GM19455 (cell line): ENCODE measurements around the gene ALOX12B.
A peak's percentile ranks its signal among the peaks of the same experiment; 100 is the strongest.
"Not testable (repeated sequence)": the region's sequence is repeated elsewhere in the genome, so short reads cannot be mapped to it uniquely, and the experiment has no call there.

Experiments
- ATAC-seq: cut with Tn5 transposase; IDR thresholded peaks from one replicate; pipeline ENCODE4 v1.9.1; 2021; ENCODE audit not compliant: unreplicated experiment

Gene ALOX12B

GRCh38 chr17:8119581-8120519 lies 32.3 kb upstream of the ALOX12B start:
- ATAC-seq = peak; percentile 38

- ATAC-seq = peak; percentile 36
These were observed 31.5 kb upstream of the ALOX12B start for GRCh38 chr17:8118769-8119580.

GRCh38 chr17:8117980-8118768 lies 30.7 kb upstream of the ALOX12B start, which contains the start of gene ALOXE3:
TSS of gene ALOXE3 (minus strand) at chr17:8118514. CDS start at chr17:8117990, 524 bp downstream.
- ATAC-seq = no peak

DNA sequence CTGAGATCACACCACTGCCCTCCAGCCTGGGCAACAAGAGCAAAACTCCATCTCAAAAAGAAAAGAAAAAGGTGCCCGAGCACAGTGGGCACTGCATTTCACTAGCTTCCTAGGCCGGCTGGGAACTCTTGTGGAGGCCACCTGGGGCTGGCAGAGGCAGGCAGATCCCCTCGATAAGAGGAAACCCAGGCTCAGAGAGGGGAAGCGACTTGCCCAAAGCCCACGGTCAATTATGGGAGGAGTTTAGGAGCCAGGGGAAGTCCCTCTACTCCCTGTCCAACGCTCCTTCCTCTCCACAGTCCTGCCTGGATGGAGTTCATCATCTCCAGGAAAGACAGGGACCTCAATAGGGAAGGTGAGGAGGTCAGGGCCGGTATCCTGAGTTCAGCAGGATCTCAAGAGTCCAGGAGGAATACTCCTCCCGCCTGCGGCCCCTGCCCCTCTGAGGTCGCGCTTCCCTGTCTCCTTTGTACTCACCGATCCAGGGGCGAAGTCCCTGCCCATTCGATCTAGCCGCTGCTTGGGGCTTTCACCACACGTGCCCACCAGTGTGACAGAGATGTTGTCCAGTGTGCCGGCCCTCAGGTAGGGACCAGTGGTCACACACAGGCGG lies 30.0 kb upstream of the ALOX12B start:
- no peak for ATAC-seq

GRCh38 chr17:8116776-8117175 lies 29.3 kb upstream of the ALOX12B start:
- ATAC-seq = no peak

GRCh38 chr17:8110907-8111306 lies 23.4 kb upstream of the ALOX12B start:
- ATAC-seq = no peak

DNA sequence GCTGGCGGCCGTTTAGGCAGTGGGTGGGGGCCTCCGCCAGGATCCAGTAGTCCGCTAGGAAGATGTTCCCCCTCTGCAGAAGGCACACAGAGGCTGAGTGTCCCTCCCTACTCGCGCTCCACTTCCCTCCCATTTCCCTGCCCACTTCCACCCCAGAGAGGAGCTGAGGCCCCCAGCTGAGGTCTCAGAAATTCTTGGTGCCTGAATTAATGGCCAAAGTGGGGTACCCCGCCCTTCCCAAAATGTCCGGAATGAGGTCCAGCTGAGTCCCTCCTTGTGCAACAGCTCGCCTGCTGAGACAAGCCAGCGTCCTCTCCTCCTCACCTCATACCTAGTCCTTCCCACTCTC lies 22.9 kb upstream of the ALOX12B start:
- no peak for ATAC-seq

- no peak for ATAC-seq
These were observed 22.3 kb upstream of the ALOX12B start for GRCh38 chr17:8109661-8110455.

DNA sequence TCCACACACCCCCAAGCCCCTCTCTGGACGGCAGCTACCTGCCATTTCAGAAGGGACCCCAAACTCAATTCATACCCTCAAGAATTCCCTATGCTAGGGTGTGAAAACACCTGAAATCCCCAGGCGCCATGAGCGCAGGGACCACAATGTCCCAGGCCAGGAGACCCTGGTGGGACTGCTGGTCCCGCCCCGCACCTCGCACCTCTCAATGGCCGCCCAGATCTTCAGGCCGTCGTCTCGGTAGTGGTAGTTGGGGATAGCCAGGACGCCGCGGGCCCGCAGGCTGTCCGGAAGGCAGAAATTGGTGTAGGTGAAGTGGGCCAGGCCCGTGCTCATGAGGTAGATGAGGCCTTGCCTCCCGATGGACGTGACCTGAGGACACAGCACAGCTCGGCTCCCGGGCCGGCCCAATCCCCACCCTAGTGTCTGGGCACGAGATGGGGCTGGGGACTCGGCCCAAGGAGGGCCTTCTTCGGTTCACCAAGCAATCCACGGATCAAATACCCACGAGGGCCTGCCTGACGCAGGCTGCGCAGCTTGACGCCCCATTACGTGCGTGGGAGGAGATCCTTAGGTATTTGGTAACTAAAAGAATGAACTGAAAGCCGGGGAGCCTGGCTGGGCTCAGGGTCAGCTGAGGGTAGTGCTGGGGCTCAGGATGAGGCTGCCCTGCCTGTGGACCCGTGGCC lies 21.6 kb upstream of the ALOX12B start:
- ATAC-seq = no peak

GRCh38 chr17:8106980-8107379 lies 19.5 kb upstream of the ALOX12B start:
- not testable (repeated sequence) for ATAC-seq

GRCh38 chr17:8105957-8106398 lies 18.5 kb upstream of the ALOX12B start:
- no peak for ATAC-seq

DNA sequence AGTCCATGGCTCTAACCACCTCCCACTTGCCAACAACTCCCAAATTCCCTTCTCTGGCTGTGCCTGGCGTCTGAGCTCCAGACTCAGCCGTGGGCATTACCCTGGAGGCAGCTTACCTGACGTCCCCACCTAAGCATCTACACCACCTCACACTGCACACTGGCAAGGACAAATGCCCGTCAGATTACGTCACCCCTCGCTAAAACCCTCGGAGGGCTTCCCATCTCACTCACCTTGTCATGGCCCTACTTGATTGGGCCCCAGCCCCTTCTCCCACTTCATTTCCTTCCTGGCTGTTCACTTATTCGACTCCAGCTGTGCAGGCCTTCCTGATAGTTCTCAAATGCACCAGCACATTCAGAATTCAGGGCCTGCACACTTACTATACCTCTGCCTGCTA lies 17.4 kb upstream of the ALOX12B start:
- no peak for ATAC-seq

DNA sequence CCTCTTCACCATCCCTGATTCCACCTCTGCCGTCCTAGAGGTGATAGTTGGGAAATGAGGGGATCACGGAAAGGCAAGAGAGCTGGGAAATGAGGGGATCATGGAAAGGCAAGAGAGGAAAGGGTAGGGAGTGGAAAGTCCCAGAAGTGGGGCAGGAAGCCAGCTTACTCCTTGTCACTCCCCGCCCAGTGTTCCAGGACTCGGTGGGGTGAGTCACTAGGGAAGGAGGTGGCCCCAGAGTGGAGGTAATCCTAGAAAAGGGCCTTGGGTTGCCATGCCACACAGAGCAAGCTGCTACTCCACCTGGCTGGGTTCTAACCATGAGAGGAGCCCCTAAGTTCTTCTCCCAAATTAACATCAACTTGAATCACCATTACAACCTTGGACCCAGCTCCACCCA lies 16.0 kb upstream of the ALOX12B start:
- ATAC-seq = no peak

- no peak for ATAC-seq
These were observed 14.2 kb upstream of the ALOX12B start for GRCh38 chr17:8101721-8102120.

- no peak for ATAC-seq
These were observed 13.2 kb upstream of the ALOX12B start for GRCh38 chr17:8100763-8101162.

DNA sequence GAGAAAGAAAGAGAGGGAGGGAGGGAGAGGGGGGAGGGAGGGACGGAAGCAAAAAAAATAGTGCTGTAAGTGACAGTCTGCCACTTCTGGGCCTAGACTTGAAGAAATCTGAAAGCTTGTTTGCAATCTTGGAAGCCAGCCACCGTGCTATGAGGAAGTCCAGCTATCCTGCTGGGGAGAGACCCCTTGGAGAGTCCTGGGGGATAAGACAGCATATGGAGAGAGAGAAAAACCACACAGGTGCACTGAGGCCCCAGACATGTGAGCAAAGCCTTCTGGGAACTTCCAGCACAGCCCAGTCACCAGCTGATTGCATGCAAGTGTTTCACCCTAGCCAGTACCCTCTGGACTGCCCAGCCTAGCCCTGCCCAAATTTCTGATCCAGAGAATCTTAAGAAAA lies 12.6 kb upstream of the ALOX12B start:
- no peak for ATAC-seq

DNA sequence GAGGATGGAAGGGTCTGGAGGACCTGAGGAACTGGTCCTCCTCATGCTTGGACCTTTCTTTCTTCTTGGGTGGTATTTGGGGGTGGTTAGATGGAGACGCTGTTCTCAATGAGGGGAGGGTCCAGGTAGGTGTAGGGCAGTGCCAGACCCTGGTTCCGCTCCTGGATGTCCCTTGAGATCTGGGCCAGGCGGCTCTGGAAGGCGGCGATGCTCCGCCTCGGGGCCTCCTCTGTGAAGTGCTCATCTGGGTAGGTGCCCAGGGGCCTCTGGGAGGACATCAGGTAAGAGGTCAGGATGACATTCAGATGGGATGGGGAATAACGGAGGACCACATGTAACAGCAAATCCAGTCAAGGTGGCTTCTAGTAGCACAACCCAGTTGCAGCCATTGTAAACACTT lies 9.0 kb upstream of the ALOX12B start:
- ATAC-seq = no peak

- ATAC-seq = no peak
These were observed 7.8 kb upstream of the ALOX12B start for GRCh38 chr17:8095361-8095760.

- no peak for ATAC-seq
These were observed 3.6 kb upstream of the ALOX12B start for GRCh38 chr17:8091033-8091687.
